ENCODE results near the gene ANHX. TPM values are rescaled to one million over a fixed set of nuclear protein-coding genes. Genes with fewer than 3 reads are reported as not detected.

ANHX gene
- total RNA-seq, 1 experiment from 2014 or later: not detected

- H3K9me3 ChIP-seq (ENCODE audit: low read depth, low read length, poor library complexity, severe bottlenecking): peaks cover 84% of the 10 kb centered on the region
- DNase-seq (ENCODE audit: low spot score): no peak
- intact Hi-C loops (cut with micrococcal nuclease; ENCODE audit: unreplicated experiment): no loop called here
- BruUV-seq (replicated peaks): no TSS peak
- no peak overlapping the region for H3K4me3 ChIP-seq (ENCODE audit: low read depth, low read length, poor library complexity, severe bottlenecking)
- H3K4me1 ChIP-seq (ENCODE audit: insufficient read depth, low read length, poor library complexity, severe bottlenecking): no peaks in the 10 kb centered on the region
- ChIA-PET POLR2A (ENCODE audit: low non-redundant PET) (no interaction called here), CTCF (no interaction called here)
- H3K27ac ChIP-seq (ENCODE audit: low read depth, low read length, poor library complexity, severe bottlenecking): no peak overlapping the region
- no peaks in the 10 kb centered on the region for H3K27me3 ChIP-seq (replicated peaks; ENCODE audit: insufficient read depth, low read depth, low read length, poor library complexity)
- TF ChIP-seq CTCF (conservative IDR thresholded peaks at IDR 0.05; ENCODE audit: low read depth, low read length) (no peak), EZH2 (IDR thresholded peaks at IDR 0.05; ENCODE audit: borderline replicate concordance, low read depth, low read length, poor library complexity, severe bottlenecking) (no peak)
- H3K36me3 ChIP-seq (ENCODE audit: insufficient read depth, low read length, poor library complexity, severe bottlenecking): peaks cover 45% of the 10 kb centered on the region
Measured at GRCh38 chr12:133204264-133204603, 31.4 kb downstream of the ANHX start.

GRCh38 chr12:133203344-133204263 lies 32.1 kb downstream of the ANHX start:
- no TSS peak for BruUV-seq (replicated peaks)
- Histone ChIP-seq H3K27me3 (replicated peaks; ENCODE audit: insufficient read depth, low read depth, low read length, poor library complexity) (no peaks in the 10 kb centered on the region), H3K9me3 (ENCODE audit: low read depth, low read length, poor library complexity, severe bottlenecking) (peaks cover 83% of the 10 kb centered on the region), H3K4me1 (ENCODE audit: insufficient read depth, low read length, poor library complexity, severe bottlenecking) (no peaks in the 10 kb centered on the region), H3K27ac (ENCODE audit: low read depth, low read length, poor library complexity, severe bottlenecking) (no peak overlapping the region), H3K36me3 (ENCODE audit: insufficient read depth, low read length, poor library complexity, severe bottlenecking) (peaks cover 45% of the 10 kb centered on the region), H3K4me3 (ENCODE audit: low read depth, low read length, poor library complexity, severe bottlenecking) (no peak overlapping the region)
- DNase-seq (ENCODE audit: low spot score): no peak
- CTCF ChIA-PET: no interaction called here
- POLR2A ChIA-PET (ENCODE audit: low non-redundant PET): no interaction called here
- intact Hi-C loops (cut with micrococcal nuclease; ENCODE audit: unreplicated experiment): no loop called here
- no peak for TF ChIP-seq EZH2 (IDR thresholded peaks at IDR 0.05; ENCODE audit: borderline replicate concordance, low read depth, low read length, poor library complexity, severe bottlenecking)
- no peak for TF ChIP-seq CTCF (conservative IDR thresholded peaks at IDR 0.05; ENCODE audit: low read depth, low read length)

- peaks cover 74% of the 10 kb centered on the region for H3K9me3 ChIP-seq (ENCODE audit: low read depth, low read length, poor library complexity, severe bottlenecking)
- no peak overlapping the region for H3K27ac ChIP-seq (ENCODE audit: low read depth, low read length, poor library complexity, severe bottlenecking)
- no peak for DNase-seq (ENCODE audit: low spot score)
- intact Hi-C loops (cut with micrococcal nuclease; ENCODE audit: unreplicated experiment): no loop called here
- no peak for TF ChIP-seq CTCF (conservative IDR thresholded peaks at IDR 0.05; ENCODE audit: low read depth, low read length)
- TF ChIP-seq EZH2 (IDR thresholded peaks at IDR 0.05; ENCODE audit: borderline replicate concordance, low read depth, low read length, poor library complexity, severe bottlenecking): no peak
- no peaks in the 10 kb centered on the region for H3K4me1 ChIP-seq (ENCODE audit: insufficient read depth, low read length, poor library complexity, severe bottlenecking)
- POLR2A ChIA-PET (ENCODE audit: low non-redundant PET): no interaction called here
- H3K27me3 ChIP-seq (replicated peaks; ENCODE audit: insufficient read depth, low read depth, low read length, poor library complexity): no peaks in the 10 kb centered on the region
- no TSS peak for BruUV-seq (replicated peaks)
- H3K36me3 ChIP-seq (ENCODE audit: insufficient read depth, low read length, poor library complexity, severe bottlenecking): peaks cover 45% of the 10 kb centered on the region
- CTCF ChIA-PET: no interaction called here
- H3K4me3 ChIP-seq (ENCODE audit: low read depth, low read length, poor library complexity, severe bottlenecking): no peak overlapping the region
Measured at GRCh38 chr12:133202493-133203343, 33.0 kb downstream of the ANHX start.
